DOHH2 (cell line): ENCODE results near the gene FBP1.

Experiments used
- H3F3A ChIP-seq: fragments of 200-600 bp; sonication (generic), shearing (Covaris generic); 2 replicates; pipeline ENCODE4 v1.6.0; 2016; ENCODE audit warnings: antibody characterized with exemption, mild to moderate bottlenecking; ENCODE audit not compliant: control insufficient read depth, insufficient read depth
- H3K27ac ChIP-seq: fragments of 200-600 bp; sonication (generic); 2 replicates; pipeline ENCODE4 v1.5.1; 2014; ENCODE audit warnings: low read depth, mild to moderate bottlenecking, low read length, moderate library complexity
- H3K27me3 ChIP-seq: fragments of 200-600 bp; sonication (generic); 2 replicates; pipeline ENCODE4 v1.6.1; 2014; ENCODE audit warnings: mild to moderate bottlenecking, low read length, mixed read lengths; ENCODE audit not compliant: control insufficient read depth
- H3K36me3 ChIP-seq: fragments of 200-600 bp; sonication (generic); 2 replicates; pipeline ENCODE4 v1.6.1; 2014; ENCODE audit warnings: mild to moderate bottlenecking, low read length, moderate library complexity, mixed read lengths; ENCODE audit not compliant: control insufficient read depth
- H3K4me1 ChIP-seq: fragments of 200-600 bp; sonication (generic); 2 replicates; pipeline ENCODE4 v1.6.1; 2014; ENCODE audit warnings: mild to moderate bottlenecking, low read length, mixed read lengths; ENCODE audit not compliant: control insufficient read depth
- H3K4me2 ChIP-seq: fragments of 200-600 bp; sonication (generic); 2 replicates; pipeline ENCODE4 v1.6.0; 2014; ENCODE audit warnings: mild to moderate bottlenecking, low read length, moderate library complexity
- H3K4me3 ChIP-seq: fragments of 200-600 bp; sonication (generic); 2 replicates; pipeline ENCODE4 v1.5.1; 2014; ENCODE audit warnings: mild to moderate bottlenecking, low read length, mixed read lengths
- H3K79me2 ChIP-seq: fragments of 200-600 bp; sonication (generic); 2 replicates; pipeline ENCODE4 v1.6.1; 2014; ENCODE audit warnings: mild to moderate bottlenecking, low read length, mixed read lengths; ENCODE audit not compliant: control insufficient read depth
- H3K9me2 ChIP-seq: fragments of 200-600 bp; sonication (generic); replicated peaks from 2 replicates; pipeline ENCODE4 v1.6.1; 2014; ENCODE audit warnings: mild to moderate bottlenecking, low read length, mixed read lengths; ENCODE audit not compliant: control insufficient read depth
- H3K9me3 ChIP-seq: fragments of 200-600 bp; sonication (generic); 2 replicates; pipeline ENCODE4 v1.6.1; 2014; ENCODE audit warnings: antibody characterized with exemption, low read length, mixed read lengths; ENCODE audit not compliant: control insufficient read depth, insufficient read depth
- H4K20me1 ChIP-seq: fragments of 200-600 bp; sonication (generic); 2 replicates; pipeline ENCODE4 v1.6.0; 2014; ENCODE audit warnings: low read depth, mild to moderate bottlenecking, antibody characterized with exemption, low read length, moderate library complexity; ENCODE audit not compliant: control insufficient read depth, insufficient read depth
- EZH2phosphoT487 ChIP-seq: fragments of 200-600 bp; sonication (generic); IDR thresholded peaks from 2 replicates; pipeline ENCODE4 v1.6.1; 2017; ENCODE audit warnings: borderline replicate concordance, mild to moderate bottlenecking, antibody characterized with exemption, low read length, moderate library complexity, mixed read lengths
- TF ChIP-seq, protein P1 (sequence below): fragments of 200-600 bp; sonication (generic); IDR thresholded peaks from one replicate; pipeline ENCODE4 v1.5.1; 2014; ENCODE audit warnings: antibody characterized with exemption, mild to moderate bottlenecking, low read depth, low read length; ENCODE audit not compliant: poor library complexity, severe bottlenecking

The FBP1 gene

DNA sequence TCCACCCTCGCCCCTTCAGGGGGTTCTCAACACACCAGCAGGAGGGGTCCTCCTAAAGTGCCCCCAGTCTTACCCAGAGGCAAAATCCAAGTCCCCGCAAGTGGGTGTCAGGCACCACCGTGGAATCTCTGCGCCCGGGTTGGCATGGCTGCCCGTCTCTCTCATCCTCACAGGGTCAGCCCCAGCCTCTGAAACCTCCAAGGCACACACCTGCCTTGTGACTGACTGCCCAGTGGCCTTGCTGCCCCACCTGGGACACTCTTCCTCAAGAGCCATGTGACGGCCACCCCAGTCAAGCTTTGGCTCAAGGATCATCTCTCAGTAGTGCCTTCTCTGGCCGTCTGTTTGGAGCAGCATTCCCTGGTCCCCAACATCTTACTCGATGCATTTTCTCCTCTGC is 50.6 kb downstream of the FBP1 start:
- Histone ChIP-seq H3F3A (no peaks in the 10 kb centered on the region), H3K4me2 (no peak overlapping the region), H3K36me3 (no peaks in the 10 kb centered on the region), H3K27me3 (no peaks in the 10 kb centered on the region; the same call in 1 of the 2 replicates), H3K9me3 (no peaks in the 10 kb centered on the region), H3K9me2 (no peaks in the 10 kb centered on the region), H4K20me1 (no peaks in the 10 kb centered on the region), H3K4me1 (no peaks in the 10 kb centered on the region), H3K79me2 (no peaks in the 10 kb centered on the region), H3K27ac (no peak overlapping the region), H3K4me3 (no peak overlapping the region)
- TF ChIP-seq EZH2phosphoT487: no peak
- TF ChIP-seq, protein P1, sequence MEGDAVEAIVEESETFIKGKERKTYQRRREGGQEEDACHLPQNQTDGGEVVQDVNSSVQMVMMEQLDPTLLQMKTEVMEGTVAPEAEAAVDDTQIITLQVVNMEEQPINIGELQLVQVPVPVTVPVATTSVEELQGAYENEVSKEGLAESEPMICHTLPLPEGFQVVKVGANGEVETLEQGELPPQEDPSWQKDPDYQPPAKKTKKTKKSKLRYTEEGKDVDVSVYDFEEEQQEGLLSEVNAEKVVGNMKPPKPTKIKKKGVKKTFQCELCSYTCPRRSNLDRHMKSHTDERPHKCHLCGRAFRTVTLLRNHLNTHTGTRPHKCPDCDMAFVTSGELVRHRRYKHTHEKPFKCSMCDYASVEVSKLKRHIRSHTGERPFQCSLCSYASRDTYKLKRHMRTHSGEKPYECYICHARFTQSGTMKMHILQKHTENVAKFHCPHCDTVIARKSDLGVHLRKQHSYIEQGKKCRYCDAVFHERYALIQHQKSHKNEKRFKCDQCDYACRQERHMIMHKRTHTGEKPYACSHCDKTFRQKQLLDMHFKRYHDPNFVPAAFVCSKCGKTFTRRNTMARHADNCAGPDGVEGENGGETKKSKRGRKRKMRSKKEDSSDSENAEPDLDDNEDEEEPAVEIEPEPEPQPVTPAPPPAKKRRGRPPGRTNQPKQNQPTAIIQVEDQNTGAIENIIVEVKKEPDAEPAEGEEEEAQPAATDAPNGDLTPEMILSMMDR: no peak

DNA sequence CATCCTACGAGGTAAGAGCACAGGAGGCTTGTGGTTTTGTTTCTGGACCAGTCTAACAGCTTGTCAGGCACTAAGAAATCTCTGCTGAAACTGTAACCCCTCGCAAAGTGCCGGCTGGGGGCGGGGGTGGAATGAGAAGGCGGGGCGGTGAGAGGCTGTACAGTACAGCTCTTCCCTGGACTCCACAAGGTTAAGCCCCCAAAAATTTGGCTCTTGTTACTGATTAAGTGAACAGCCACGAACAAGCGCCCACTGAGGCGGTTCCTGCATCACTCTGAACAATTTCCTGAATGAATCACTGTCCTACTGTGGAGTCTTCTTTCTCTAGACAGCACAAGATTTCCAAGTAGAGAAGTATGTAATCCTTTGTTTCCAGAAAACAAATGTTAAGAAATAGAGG is 52.5 kb downstream of the FBP1 start:
- H3K4me1 ChIP-seq: no peaks in the 10 kb centered on the region
- H3K9me3 ChIP-seq: no peaks in the 10 kb centered on the region
- H4K20me1 ChIP-seq: no peaks in the 10 kb centered on the region
- no peaks in the 10 kb centered on the region for H3K79me2 ChIP-seq
- H3F3A ChIP-seq: no peaks in the 10 kb centered on the region
- H3K4me2 ChIP-seq: no peak overlapping the region
- no peaks in the 10 kb centered on the region; the same call in 1 of the 2 replicates for H3K27me3 ChIP-seq
- H3K9me2 ChIP-seq: no peaks in the 10 kb centered on the region
- H3K36me3 ChIP-seq: no peaks in the 10 kb centered on the region
- TF ChIP-seq, protein P1: no peak
- TF ChIP-seq EZH2phosphoT487: no peak
- no peak overlapping the region for H3K27ac ChIP-seq
- H3K4me3 ChIP-seq: no peak overlapping the region

DNA sequence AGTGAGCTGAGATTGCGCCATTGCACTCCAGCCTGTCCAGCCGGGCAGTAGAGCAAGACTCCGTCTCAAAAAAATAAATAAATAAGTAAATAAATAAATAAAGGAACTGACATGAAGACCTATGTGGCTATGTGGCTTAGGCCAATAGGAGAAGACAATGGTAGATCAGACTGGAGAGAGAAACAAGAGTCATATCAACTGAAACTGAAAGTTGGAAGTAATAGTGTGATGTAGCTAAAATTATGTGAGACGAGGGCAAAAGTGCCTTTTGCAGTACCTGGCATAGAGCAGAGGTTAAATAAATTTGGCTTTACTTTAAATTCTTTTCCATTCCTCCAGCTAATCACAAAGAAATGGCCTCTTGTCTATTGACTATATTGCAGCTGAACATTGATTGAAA is 53.0 kb downstream of the FBP1 start:
- Histone ChIP-seq H4K20me1 (no peaks in the 10 kb centered on the region), H3F3A (no peaks in the 10 kb centered on the region), H3K27ac (no peak overlapping the region), H3K36me3 (no peaks in the 10 kb centered on the region), H3K4me2 (no peak overlapping the region), H3K4me3 (no peak overlapping the region), H3K9me3 (no peaks in the 10 kb centered on the region), H3K27me3 (no peaks in the 10 kb centered on the region; the same call in 1 of the 2 replicates), H3K9me2 (no peaks in the 10 kb centered on the region), H3K4me1 (no peaks in the 10 kb centered on the region), H3K79me2 (no peaks in the 10 kb centered on the region)
- TF ChIP-seq EZH2phosphoT487: no peak
- TF ChIP-seq, protein P1: no peak

DNA sequence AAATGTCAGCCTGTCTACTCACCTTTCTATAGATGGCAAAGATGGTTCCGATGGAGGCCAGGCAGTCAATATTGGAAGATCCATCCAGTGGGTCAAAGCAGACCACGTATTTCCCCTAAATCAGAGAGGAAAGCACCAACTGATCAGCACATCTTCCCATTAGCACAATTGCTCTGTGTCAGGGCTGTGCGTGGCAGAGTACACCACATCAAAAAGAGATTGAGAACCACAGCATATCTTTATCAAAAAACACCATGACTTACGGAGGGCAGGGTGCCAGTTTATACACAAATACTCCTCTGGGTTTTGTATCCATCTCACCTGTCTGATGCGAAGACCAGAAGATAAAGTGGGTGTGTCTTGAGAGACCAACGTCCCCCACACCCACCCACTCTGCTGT is 54.8 kb downstream of the FBP1 start:
- H3K4me3 ChIP-seq: no peak overlapping the region
- no peak overlapping the region for H3K27ac ChIP-seq
- no peaks in the 10 kb centered on the region for H3K9me2 ChIP-seq
- no peaks in the 10 kb centered on the region for H3K4me1 ChIP-seq
- no peaks in the 10 kb centered on the region for H3K36me3 ChIP-seq
- no peaks in the 10 kb centered on the region for H3K9me3 ChIP-seq
- H3K4me2 ChIP-seq: no peak overlapping the region
- H3K27me3 ChIP-seq: peaks cover 4% of the 10 kb centered on the region
- no peaks in the 10 kb centered on the region for H3F3A ChIP-seq
- H3K79me2 ChIP-seq: no peaks in the 10 kb centered on the region
- H4K20me1 ChIP-seq: no peaks in the 10 kb centered on the region
- no peak for TF ChIP-seq EZH2phosphoT487
- TF ChIP-seq, protein P1: no peak
